GM18502 (cell line): ENCODE results near the gene MRPL17.
"Not testable (repeated sequence)": the region's sequence is repeated elsewhere in the genome, so short reads cannot be mapped to it uniquely, and the experiment has no call there.

Experiments
- ATAC-seq: cut with Tn5 transposase; IDR thresholded peaks from one replicate; pipeline ENCODE4 v1.9.1; 2021; ENCODE audit warnings: mild to moderate bottlenecking; ENCODE audit not compliant: unreplicated experiment, poor library complexity

The MRPL17 gene

GRCh38 chr11:6682936-6683861 lies at the start of gene MRPL17:
MRPL17 (minus strand) TSS chr11:6683340; CDS start chr11:6683296, 44 bp downstream.
- peak; percentile 91 for ATAC-seq

GRCh38 chr11:6727971-6728760 lies 45.0 kb upstream of the MRPL17 start:
- no peak for ATAC-seq

- no peak for ATAC-seq
Observed at GRCh38 chr11:6725386-6725896, 42.3 kb upstream of the MRPL17 start.

- ATAC-seq, result no peak
Observed at GRCh38 chr11:6724013-6724412, 40.9 kb upstream of the MRPL17 start.

GRCh38 chr11:6721343-6721742 lies 38.2 kb upstream of the MRPL17 start:
- no peak for ATAC-seq

- no peak for ATAC-seq
Observed at GRCh38 chr11:6719576-6719975, 36.4 kb upstream of the MRPL17 start.

- ATAC-seq, result no peak
Observed at GRCh38 chr11:6717426-6717825, 34.3 kb upstream of the MRPL17 start.

GRCh38 chr11:6711552-6711951 lies 28.4 kb upstream of the MRPL17 start:
- ATAC-seq, result not testable (repeated sequence)

GRCh38 chr11:6708876-6709275 lies 25.7 kb upstream of the MRPL17 start:
- no peak for ATAC-seq

- ATAC-seq, result peak; percentile 54
Observed at GRCh38 chr11:6705905-6706535, 22.9 kb upstream of the MRPL17 start.

- ATAC-seq, result no peak
Observed at GRCh38 chr11:6703247-6704063, 20.3 kb upstream of the MRPL17 start.

- ATAC-seq, result not testable (repeated sequence)
Observed at GRCh38 chr11:6701955-6702354, 18.8 kb upstream of the MRPL17 start.

- ATAC-seq, result no peak
Observed at GRCh38 chr11:6695377-6695776, 12.2 kb upstream of the MRPL17 start.

- ATAC-seq, result no peak
Observed at GRCh38 chr11:6694229-6694535, 11.0 kb upstream of the MRPL17 start.

- ATAC-seq, result no peak
Observed at GRCh38 chr11:6693342-6694228, 10.4 kb upstream of the MRPL17 start.

GRCh38 chr11:6692128-6692527 lies 9.0 kb upstream of the MRPL17 start:
- ATAC-seq, result no peak

- not testable (repeated sequence) for ATAC-seq
Observed at GRCh38 chr11:6690431-6691132, 7.4 kb upstream of the MRPL17 start.

GRCh38 chr11:6687876-6688275 lies 4.7 kb upstream of the MRPL17 start:
- ATAC-seq, result no peak
